ENCODE measurements around the gene BCAR3. TPM values are rescaled to one million over a fixed set of nuclear protein-coding genes. Genes with fewer than 3 reads are reported as not detected.
A peak's percentile ranks its signal among the peaks of the same experiment; 100 is the strongest.
"Not testable (repeated sequence)": the region's sequence is repeated elsewhere in the genome, so short reads cannot be mapped to it uniquely, and the experiment has no call there.

Gene BCAR3
- polyA plus RNA-seq, 2 of the 4 experiments (the other 2 are of a cell fraction): 31.6 to 33.4 TPM

DNA sequence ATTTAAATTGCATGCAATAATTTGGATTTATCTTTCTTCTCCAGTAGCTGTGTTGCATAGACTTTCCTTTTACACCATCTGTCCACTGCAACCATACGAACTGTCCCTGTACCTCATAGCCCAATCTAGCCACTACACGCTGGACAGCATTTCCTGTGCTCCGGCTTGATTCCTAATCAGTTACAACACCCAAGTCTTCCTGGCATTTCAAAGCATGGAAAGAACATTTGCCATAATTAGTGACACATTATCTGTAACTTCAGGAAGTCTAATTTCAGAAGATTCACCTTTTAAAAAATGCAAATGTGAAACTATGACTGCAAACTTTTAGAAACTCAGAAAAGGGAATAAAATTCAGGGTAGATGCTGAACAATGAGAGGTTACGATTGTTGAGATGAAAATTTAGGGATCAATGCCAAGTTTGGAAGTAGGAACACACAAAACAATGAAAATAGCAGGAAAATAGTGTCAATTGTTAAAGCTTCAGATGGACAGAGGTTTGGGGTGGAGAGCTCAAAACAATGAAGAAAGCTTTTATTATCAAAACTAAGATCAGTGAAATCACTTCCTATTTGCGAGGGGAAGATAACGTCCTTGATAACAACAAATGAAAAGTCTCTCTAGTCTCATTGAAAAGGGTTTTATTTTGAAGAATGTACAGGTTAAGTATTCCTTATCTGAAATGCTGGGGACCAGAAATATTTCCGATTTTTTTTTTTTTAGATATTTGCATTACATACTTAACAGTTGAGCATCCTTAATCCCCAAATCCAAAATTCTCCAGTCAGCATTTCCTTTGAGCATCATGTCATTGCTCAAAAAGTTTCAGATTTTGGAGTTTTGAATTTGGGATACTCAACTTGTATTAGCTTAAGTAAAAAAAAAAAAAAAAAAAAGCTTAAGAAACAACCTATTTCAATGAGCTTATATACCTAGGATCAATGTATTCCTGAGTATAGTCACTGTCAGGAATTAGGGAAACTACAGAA is 126.5 kb downstream of the BCAR3 start:
- CTCF ChIA-PET: interaction anchor here (0.9 to 1.1 kb wide), 3 partner anchors 9 to 17 kb away, joined by 3 to 6 read pairs (median 4); no protein-coding TSS in a partner anchor
- no peak overlapping the region for H3K4me3 ChIP-seq
- no peaks in the 10 kb centered on the region for H3K9me3 ChIP-seq
- no peak for FAIRE-seq
- peak overlapping the region in 1 of 2 experiments; percentile 64; a peak in 2 of 6 replicates for H3K27ac ChIP-seq
- POLR2A ChIA-PET: no interaction called here
- ATAC-seq: no peak
- H3K4me1 ChIP-seq: peaks cover 36% of the 10 kb centered on the region
- H3K4me2 ChIP-seq: peak overlapping the region; percentile 65
- 87% methylated on average over 7 of the region's 7 CpGs for WGBS (ENCODE audit: missing lambda C conversion rate)
- TF ChIP-seq MAFK (IDR thresholded peaks at IDR 0.05; ENCODE audit: partially characterized antibody) (peak; percentile 21), CBX8 (IDR thresholded peaks at IDR 0.05) (no peak), HEYL (CRISPR knock-in tag; IDR thresholded peaks at IDR 0.05) (no peak)
- no peak for DNase-seq (ENCODE audit: low read depth in 1 of 2, low spot score in 1 of 2)

GRCh38 chr1:93553886-93554490 is 127.6 kb downstream of the BCAR3 start:
- H3K27ac ChIP-seq: peak overlapping the region in 1 of 2 experiments; percentile 64; a peak in 1 of 6 replicates
- CTCF ChIA-PET, FAIRE-seq, POLR2A ChIA-PET, H3K4me3 ChIP-seq, H3K9me3 ChIP-seq: not testable (repeated sequence)
- ATAC-seq (peak in 1 of 2 experiments; percentile 41; a peak in 2 of 6 replicates), DNase-seq (ENCODE audit: low read depth in 1 of 2, low spot score in 1 of 2) (peak in 1 of 2 experiments; percentile 36)
- H3K4me1 ChIP-seq: peaks cover 36% of the 10 kb centered on the region
- 32% methylated on average over 4 of the region's 4 CpGs for WGBS (ENCODE audit: missing lambda C conversion rate)
- H3K4me2 ChIP-seq: peak overlapping the region; percentile 65

DNA sequence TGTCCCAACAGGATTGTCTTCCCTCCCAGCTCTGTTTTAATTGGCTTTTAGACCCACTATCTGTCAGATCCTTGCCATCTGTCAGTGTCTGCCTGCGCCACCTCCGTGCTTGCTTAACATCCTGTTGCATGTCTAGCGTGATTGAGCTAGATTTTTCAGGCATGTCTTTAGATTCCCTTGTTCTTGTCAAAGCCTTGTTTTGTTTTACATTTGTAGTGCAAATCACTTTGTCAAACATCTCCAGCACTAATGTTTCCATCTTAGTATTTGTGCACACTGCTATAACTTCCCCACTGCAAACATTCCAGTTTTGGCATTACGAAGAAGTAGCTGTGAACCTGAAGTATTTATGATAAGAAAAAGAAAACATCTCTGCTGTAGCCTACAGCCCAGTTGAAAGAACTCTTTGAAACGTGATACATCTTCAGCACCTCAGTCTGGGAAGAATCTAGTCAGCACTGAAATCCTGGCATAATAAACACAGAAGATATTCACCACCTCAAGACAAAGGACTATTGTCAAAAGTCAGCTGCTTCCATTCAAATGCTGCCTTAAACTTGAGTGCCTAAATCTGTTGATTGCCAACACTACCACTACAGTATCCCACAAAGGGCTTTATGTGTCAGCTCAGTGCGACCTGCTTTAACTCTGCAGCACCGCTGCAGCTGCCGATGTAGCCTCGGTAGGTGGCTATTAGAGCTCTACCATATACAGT is 128.7 kb downstream of the BCAR3 start:
- WGBS (ENCODE audit: missing lambda C conversion rate): 76% methylated on average over 9 of the region's 9 CpGs

GRCh38 chr1:93549811-93550210 is 131.8 kb downstream of the BCAR3 start:
- no peak for TF ChIP-seq MAX (IDR thresholded peaks at IDR 0.05)
- TF ChIP-seq CHD2 (IDR thresholded peaks at IDR 0.05; ENCODE audit: low read length, partially characterized antibody): no peak
- no peak for TF ChIP-seq CTCF (IDR thresholded peaks at IDR 0.05)
- TF ChIP-seq, protein P1, sequence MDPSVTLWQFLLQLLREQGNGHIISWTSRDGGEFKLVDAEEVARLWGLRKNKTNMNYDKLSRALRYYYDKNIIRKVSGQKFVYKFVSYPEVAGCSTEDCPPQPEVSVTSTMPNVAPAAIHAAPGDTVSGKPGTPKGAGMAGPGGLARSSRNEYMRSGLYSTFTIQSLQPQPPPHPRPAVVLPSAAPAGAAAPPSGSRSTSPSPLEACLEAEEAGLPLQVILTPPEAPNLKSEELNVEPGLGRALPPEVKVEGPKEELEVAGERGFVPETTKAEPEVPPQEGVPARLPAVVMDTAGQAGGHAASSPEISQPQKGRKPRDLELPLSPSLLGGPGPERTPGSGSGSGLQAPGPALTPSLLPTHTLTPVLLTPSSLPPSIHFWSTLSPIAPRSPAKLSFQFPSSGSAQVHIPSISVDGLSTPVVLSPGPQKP (IDR thresholded peaks at IDR 0.05; ENCODE audit: low read depth, low read length): no peak
- no peak for TF ChIP-seq ESRRA (IDR thresholded peaks at IDR 0.05; ENCODE audit: borderline replicate concordance, low read length)
- no peak for TF ChIP-seq FOSB (CRISPR knock-in tag; IDR thresholded peaks at IDR 0.05)
- 91% methylated on average over 4 of the region's 4 CpGs for WGBS (ENCODE audit: missing lambda C conversion rate)
- H3K9me3 ChIP-seq: no peaks in the 10 kb centered on the region
- ATAC-seq (no peak), FAIRE-seq (no peak), DNase-seq (ENCODE audit: low read depth in 1 of 2, low spot score in 1 of 2) (no peak)
- peaks cover 29% of the 10 kb centered on the region for H3K4me1 ChIP-seq
- no peak overlapping the region for H3K4me2 ChIP-seq
- H3K27ac ChIP-seq: no peak overlapping the region
- H3K4me3 ChIP-seq: no peak overlapping the region
- ChIA-PET POLR2A (no interaction called here), CTCF (no interaction called here)

More for the DNA sequence above, 128.7 kb downstream of the BCAR3 start:
- FAIRE-seq: no peak
- no peak overlapping the region; the same call in 2 of the 3 replicates for H3K4me2 ChIP-seq
- no peak overlapping the region; a peak in 1 of 6 replicates for H3K27ac ChIP-seq
- CTCF ChIA-PET: interaction anchor here (1.1 kb wide), 1 partner anchor 19 kb away, joined by 3 read pairs; no protein-coding TSS in a partner anchor
- ATAC-seq: peak; percentile 26 to 27; a peak in 1 of 6 replicates
- no peak for DNase-seq (ENCODE audit: low read depth in 1 of 2, low spot score in 1 of 2)
- no peaks in the 10 kb centered on the region for H3K9me3 ChIP-seq
- POLR2A ChIA-PET: no interaction called here
- peaks cover 36% of the 10 kb centered on the region for H3K4me1 ChIP-seq
- no peak for TF ChIP-seq ZC3H11A (IDR thresholded peaks at IDR 0.05)
- H3K4me3 ChIP-seq: no peak overlapping the region

All from A549 (cell line).